HG03439 (cell line): ENCODE results near the gene EMD.
A peak's percentile ranks its signal among the peaks of the same experiment; 100 is the strongest.

ENCODE experiments used
- ATAC-seq: cut with Tn5 transposase; IDR thresholded peaks from one replicate; pipeline ENCODE4 v1.9.1; 2021; ENCODE audit warnings: mild to moderate bottlenecking, moderate library complexity; ENCODE audit not compliant: unreplicated experiment

EMD gene

DNA sequence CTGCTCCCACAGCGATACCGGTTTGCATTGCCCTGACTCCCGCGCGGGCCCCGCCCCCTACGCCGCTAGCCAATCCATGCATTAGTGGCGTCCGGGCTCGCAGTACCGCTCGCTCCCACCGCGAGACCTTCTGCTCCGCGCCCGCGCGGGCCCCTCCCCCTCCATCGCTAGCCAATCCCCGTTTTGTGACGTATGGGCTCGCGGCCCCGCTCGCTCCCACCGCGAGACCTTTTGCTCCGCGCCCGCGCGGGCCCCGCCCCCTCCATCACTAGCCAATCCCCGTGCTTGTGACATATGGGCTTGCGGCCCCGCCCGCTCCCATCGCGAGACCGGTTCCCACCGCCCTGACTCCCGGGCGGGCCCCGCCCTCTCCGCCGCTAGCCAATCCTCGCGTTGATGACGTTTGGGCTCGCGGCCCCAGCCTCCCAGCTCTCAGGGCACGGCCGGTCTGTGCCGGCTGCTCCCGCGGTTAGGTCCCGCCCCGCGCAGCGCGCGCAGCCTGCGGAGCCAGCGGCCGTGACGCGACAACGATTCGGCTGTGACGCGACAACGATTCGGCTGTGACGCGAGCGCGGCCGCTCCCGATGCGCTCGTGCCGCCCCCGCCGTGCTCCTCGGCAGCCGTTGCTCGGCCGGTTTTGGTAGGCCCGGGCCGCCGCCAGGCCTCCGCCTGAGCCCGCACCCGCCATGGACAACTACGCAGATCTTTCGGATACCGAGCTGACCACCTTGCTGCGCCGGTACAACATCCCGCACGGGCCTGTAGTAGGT, at the start of gene EMD:
EMD (plus strand) TSS at position 497 of the 770 bp plus-strand sequence; CDS start at position 687, 190 bp downstream.
- ATAC-seq = peak; percentile 81

DNA sequence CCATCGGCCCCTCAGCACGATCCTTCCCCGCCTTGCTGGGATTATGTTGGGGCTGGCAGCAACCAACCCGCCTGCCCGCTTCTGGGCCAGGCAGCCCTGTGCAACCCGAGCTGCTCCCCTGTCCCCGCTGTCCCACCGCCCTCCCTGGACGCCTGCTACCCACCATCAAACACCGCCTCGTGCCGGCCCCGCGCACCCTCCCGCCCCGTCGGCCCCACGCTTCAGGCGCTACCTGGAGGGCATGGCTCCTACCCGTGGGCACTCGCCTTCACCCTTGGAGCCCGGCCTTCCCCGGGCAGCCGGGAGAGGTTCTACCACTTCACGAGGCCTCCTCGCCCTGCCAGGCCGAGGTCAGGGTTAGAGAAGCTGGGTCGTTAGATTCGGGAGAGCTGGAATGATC, 46.5 kb upstream of the EMD start:
- ATAC-seq = no peak

DNA sequence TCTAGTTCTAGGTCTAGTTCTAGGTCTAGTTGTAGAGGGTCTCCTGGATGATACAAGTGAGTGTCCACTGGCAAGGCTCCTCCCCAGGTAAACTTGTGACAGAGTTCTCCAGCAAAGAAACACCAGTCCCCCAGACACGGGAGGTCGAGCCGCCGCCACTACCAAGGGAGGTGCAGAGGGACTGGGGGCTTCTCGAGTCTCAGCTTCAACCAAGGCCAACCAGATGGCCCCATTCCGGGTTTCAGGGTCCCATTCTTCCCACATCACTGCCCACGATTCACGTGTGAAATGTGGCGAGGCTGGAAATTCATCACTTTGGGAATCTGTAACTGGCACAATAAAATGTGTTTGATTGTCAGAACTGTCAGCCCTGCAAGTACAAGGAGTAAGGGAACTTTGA, 46.0 kb upstream of the EMD start:
- no peak for ATAC-seq

DNA sequence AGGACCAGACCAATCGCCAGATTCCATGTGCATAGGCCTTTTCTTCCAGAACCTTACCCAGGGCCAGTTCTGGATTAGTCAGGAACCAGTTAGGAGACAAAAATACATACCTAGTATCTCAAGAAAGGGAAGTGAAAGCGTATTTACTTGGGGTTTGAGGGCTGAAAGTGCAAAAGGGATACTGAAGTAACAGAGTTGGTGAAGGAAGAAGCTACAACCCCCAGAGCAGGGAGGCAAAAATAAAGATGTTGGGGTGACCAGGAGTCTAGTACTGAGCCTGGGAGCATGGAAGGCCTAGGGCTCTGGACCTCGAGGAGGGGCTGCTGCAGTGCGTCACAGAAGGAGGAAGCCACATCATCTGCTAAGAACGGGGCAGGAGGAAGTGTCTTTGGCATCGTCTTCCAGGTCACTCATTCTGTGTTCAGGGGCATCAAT, 45.2 kb upstream of the EMD start:
- ATAC-seq = no peak

DNA sequence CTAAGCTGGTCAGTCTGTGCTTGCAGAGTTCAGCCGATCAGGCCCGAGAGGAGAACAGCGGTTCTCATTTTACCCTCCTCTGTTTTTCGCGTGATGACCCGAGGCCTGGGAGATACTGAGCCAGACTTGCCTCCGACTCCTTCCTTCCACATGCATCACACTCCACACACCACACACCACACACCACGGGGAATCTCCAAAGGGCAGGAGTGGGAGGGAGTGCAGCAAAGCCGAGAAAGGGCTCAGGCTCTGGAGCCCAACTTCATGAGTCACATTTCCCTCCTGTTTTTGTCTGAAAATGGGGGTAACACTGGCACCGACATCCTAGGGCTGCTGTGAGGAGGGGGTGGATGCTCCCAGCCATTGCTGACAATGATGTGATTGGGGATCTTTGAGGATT, 44.6 kb upstream of the EMD start:
- no peak for ATAC-seq

DNA sequence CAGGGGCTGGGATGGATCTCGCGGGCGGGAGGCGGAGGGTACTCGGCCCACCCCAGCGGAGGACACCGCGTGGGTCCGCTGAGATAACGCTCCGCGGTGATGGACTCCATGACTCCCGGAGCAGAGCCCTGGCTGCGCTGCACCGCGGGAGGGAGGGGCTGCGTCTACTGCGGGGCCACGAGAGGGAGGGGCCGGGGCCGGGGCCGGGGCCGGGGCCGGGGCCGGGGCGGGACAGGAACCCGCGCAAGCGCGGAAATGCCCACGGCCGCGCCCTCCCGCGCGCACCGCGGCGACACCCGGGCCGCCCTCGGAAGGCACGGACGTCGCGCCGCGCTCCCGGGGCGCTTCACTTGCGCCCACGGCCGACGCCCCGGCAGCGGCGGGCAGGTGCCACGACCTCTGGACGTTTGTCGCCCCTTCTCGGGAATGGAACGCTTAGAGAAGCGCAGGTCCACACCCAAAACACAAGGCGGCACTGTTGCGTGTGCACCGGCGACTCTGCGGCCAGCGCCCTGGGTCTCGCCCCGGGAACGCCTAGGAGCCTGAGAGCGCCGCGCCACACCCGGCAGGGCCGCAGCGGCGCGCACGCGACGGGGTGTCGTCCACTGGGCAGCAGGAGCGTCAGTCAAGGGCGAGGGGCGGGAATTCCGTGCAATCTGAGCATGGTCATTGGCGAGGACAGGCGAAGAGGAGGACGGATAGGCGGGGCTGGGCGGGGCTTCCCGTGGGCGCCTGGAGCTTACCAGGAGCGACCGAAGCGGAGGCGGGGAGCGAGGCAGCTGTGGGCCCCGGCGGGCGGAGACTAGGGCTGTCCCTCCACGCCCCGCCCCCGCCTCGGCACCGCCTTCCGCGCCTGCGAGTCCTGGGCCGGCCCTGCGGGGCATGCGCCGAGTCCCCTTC, 37.4 kb upstream of the EMD start:
- peak; percentile 72 for ATAC-seq

DNA sequence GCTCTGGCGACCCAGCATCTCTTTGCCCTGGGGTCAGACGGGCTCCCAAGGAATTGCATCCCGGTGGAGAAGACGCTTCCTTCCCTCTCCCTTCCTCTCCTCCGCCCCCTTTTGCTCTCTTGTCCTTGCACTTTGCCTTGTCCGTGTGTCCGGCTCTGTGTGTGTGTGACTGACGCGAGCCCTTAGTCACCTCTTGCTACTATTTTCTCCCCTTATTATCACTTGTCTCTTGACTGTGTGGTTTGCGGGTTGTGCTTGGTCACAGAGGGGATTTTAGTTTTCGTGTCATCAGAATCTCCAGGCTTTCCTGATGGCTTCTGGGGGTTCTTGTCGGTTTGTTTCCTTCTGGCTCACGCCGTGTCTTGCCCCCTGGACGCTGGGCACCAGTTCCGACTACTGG, 36.0 kb upstream of the EMD start:
- ATAC-seq = peak; percentile 27

DNA sequence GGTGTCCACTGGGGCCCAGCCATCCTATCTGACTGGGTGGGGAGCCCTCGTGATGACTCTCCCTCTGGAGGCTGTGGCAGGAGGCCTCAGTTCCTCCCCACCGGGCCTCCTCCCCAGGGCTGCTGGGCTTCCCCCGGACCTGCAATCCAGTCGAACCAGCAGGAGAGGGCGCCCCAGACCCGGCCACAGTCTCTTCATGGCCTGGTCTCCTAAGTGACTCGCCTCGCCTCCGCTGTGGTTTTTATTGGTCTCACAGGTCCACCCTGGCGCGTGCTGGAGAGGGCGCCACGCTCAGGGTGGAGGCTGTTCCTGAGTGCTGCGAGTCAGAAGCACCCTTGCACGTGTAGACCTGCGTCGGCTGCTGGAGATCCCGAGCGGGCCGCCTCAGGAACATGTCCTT, 35.5 kb upstream of the EMD start:
- peak; percentile 35 for ATAC-seq

DNA sequence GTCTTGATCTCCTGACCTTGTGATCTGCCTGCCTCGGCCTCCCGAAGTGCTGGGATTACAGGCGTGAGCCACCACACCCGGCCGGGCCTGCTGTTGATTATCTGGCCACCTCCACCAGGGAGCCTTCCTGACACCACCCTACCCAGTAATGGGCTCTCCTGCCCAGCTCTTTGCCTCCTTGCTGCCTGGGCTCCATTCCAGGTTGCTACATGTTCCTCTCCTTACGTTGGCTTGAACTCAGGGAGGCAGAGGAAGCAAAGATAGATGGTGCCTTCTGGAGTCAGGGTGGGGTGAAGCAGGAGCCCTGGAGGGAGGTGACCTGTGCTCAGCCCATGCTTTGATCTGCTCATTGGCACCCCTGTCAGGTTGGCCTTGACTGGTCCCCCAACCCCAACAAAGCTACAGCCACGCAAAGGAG, 31.0 kb upstream of the EMD start:
- ATAC-seq = no peak

DNA sequence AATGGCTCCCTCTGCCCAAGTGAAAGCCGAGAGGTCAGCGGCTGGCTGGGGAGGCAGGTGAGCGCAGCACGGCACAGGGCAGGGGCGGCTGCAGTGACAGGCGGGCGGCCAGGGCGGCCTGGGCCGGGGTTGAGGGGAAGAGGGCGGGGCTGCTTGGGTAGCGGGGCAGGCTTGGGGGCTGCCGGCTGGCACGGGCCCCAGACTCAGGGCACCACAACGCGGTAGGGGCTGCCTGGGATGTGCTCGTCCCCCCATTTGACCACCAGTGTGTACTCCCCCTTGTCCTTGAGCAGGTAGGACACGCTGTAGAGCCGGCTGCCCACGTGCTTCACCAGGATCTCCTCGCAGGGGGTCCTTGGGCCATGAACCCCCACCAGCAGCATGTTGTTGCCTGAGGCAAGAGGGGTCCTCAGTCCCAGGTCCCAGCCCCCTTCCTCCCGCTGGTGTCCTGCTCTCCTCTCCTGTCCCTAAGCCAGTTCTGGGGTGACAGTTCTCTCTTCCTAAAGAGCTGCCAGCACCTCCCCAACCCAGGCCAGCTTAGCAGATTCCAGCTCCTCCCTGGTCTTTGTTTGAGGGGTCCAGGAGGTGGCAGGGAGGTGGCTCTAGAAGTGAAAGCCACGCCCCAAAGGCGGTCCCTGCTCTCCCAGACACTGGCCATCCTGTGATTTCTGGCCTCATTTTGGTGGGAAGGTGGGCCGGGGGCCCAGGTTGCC, 30.3 kb upstream of the EMD start:
- no peak for ATAC-seq

DNA sequence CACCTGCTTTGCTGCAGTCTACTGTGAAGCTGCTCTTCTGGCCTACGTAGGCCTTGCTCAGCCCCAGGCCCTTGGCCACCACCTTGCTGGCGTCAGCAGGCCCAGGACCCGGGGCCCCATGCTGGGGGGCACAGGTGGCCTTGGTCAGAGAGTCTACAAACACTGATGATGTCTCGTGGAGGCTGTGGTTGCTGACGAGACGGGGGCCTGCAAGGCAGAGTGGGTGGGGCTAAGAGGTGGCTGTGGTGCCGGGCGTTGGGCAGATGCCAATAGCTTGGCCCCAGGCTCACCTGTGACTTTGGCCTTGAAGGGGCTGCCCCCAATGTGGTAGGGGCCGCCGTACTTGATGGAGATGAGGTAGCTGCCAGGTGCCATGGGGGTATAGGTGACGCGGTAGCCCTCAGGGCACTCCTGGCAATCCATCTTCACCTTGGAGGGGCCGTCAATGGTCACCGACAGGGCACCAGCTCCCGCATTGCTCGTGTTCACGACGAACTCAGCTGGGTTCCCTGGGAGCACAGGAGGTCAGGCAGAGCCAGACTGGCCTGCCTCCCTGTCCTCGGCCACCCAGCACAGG, 29.6 kb upstream of the EMD start:
- ATAC-seq = no peak

DNA sequence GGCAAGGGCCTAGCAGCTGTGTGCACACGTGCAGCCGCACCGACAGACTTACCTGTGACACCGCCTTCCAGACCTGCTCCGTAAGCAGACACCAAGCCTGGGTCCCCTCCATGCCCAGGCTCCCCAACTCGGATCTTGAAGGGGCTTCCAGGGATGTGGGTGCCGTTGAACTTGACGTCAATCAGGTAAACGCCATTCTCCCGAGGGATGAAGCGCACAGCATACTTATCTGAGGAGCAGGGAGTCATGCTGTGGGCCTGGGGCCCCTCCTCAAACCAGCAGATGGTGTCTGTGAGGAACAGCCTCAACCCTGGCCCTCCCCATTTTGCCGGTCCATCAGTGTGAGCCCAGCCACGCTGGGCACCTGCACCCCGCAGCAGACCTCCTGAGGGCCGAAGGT, 29.1 kb upstream of the EMD start:
- no peak for ATAC-seq

DNA sequence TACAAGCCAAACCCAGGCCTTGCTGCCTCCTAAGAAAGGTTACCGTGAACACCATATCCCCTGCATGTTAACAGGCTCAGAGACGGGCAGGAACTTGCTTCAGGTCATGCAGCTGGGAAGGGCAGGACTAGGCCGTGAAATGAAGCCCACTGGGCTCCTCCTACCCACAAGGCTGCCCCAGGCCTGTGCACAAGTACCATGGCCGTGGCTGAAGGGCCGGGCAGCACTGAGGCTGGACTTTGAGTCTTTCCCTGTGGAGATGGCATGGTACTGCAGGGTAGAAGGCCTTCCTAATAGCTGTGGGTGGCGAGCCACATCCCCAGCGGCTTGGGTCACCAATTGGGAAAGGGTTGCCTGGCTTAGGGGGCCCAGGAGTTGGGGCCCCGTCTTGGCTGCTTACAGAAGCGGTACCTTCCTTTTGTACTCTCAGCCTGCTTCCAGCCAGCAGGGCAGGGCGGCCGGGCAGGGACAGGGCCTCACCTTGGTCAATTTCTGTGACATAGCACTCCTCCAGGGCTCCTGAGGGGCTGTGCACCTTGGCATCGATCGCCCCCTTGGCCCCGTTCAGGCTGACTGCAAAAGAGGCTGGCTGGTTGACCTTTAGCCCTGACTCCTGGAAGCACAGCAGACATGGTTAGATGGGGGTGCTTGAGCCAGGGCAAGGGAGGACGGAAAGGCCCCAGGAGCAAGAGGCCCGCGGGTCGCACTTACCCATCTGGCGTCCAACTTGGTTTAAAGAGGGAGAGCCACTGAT, 28.5 kb upstream of the EMD start:
- ATAC-seq = no peak

DNA sequence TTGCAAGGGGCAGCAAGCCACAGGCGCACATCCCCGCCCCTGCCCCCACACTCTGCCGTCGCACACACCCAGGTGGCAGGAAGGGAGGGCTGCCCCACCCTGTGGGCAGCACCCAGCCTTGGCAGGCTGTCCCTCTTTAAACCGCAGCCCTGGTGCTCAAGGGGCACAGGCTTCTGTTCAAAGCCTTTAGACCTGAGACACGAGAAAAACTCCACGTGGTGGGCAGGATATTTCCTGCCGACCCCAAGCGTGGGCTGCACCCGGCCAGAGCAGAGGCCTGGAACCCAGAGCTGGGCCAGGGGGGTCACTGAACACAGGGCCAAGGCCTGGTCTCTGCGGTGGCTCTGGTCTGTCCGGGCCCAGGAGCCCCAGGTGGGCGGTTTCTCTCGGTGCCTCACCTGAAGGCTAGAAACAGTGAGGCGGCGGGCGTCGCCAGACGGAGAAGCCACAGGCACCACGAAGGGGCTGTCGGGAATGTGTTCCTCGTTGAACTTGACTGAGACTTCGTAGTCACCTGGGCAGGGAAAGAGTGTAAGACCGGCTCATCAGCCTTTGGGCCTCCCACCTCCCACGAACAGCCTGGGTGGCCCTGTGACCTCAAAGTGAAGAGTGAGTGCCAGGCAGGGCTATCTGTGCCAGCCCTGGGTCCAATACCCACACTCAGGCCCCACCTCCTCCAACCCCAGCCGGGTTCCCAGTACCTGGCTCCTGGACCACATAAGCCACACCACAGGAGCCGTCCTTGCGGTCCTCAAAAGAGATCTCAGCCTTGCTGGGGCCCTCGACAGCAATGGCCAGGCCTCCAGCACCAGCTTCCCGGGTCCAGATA, 27.7 kb upstream of the EMD start:
- ATAC-seq = no peak

DNA sequence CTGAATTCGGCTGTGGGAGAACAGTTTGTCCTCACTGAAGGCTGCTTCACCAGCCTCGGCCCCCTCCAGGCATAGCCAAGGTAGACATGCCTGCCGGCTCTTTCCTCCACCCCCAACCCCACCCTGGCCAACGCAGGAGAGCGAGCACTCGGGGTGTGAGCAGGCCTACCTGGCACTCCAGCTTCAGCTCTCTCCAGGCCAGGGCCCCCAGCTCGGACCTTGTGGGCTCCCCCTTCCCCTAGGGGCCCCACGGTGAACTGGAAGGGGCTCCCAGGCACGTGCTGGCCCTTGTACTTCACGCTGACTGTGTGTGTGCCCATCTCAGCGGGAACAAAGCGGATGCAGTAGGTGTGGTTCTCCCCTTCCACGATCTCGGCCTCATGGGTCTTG, 27.1 kb upstream of the EMD start:
- ATAC-seq = no peak

DNA sequence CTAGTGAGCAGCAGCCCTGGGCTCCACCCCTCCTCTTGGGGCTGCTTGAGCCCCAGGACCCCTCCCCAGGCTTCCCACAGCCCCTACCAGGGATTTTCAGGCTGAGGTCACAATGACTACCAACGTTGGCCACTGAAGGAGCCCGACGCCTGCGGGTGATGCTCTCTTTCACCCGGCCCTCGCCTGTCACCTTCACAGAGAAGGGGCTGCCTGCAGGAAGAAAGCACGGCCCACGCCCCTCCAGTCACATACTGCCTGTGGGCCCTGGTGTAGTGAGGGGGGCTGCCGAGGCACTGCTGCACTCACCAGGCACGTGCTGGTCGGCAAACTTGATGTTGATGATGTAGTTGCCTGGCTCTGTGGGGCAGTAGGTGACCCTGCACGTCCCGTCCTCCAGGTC, 26.6 kb upstream of the EMD start:
- no peak for ATAC-seq

DNA sequence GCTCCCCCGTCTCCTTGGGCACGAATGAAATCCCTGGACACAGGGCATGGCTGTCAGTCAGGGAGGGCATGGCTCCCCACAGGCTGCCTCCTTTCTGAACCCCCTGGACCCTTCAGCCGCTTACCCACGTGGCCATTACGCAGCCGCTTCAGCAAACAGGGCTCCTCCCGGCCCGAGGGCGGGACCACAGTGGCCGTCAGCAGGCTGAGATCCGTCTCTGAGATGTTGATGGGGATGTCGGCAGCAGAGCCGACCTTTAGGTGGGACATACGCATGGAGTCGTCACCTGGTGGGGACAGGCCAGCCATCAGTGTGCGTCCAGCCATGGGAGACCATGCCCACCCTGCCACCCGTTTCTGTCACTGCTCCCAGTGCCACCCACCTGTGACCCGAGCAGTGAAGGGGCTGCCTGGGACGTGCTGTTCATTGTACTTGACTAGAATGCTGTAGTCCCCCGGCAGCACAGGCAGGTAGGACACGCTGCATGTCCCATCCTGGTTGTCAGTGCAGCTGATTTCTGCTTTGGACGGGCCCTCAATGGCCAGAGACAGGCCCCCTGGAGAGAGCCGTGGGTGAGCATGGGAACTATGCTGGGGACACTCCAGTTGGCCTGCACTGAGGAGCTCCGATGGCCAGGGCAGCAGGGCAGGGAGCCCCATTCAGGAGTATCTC, 25.8 kb upstream of the EMD start:
- ATAC-seq = no peak

DNA sequence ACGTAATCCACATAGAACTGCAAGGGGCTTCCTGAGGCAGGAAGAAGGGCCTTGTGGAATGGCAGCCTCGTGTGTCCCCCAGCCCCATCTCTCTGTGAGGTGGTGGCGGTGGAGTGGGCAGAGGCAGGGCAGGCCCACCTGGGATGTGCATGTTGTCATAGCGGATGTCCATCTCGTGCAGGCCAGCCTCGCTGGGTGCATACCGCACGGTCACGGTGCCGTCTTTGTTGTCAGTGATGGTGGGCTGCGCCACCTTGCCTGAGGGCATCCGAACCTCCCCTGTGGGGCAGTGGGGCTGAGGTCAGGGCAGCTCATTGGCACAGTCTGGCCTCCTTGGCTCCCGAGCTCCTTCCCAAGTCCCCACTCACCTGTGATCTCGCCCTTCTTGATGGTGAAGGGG, 25.1 kb upstream of the EMD start:
- ATAC-seq = no peak

DNA sequence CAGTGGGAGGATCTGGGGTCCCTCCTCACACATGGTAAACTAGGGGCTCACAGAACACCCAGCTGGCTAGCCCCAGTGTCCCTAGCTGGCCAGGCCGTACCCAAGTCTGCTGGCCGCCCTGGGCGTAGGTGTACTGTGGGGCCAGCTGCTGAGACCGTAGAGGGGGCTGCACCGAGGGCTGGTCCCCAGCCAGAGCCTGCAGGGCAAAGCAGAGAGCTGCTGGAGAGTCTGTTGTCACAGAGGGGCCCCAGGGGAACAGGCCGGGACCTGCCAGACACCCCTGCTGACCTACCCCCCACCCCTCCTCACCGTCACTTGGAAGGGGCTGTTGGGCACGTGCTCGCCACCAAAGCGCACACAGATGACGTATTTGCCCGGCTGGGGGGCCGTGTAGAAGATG, 24.6 kb upstream of the EMD start:
- ATAC-seq = no peak
